Measurements from ENCODE around the gene PTF1A.

- TF ChIP-seq POLR2A (IDR thresholded peaks at IDR 0.05; ENCODE audit: low read depth, low read length) (no peak), CTCF (conservative IDR thresholded peaks at IDR 0.05; ENCODE audit: low read depth, low read length) (no peak), SMC3 (IDR thresholded peaks at IDR 0.05; ENCODE audit: low read depth, low read length) (no peak), CEBPB (IDR thresholded peaks at IDR 0.05; ENCODE audit: low read depth, low read length) (no peak), RAD21 (IDR thresholded peaks at IDR 0.05; ENCODE audit: low read length) (no peak)
Measured at GRCh38 chr10:23174977-23175512, 17.1 kb upstream of the PTF1A start.

All from IMR-90 (cell line).